GM10847 (cell line): ENCODE data around the gene INSR.

Source experiments
- POLR2A ChIP-seq: IDR thresholded peaks from 2 replicates; pipeline ENCODE4 v1.6.1; 2011; ENCODE audit not compliant: insufficient read length; ENCODE audit errors: extremely low read depth

INSR gene

DNA sequence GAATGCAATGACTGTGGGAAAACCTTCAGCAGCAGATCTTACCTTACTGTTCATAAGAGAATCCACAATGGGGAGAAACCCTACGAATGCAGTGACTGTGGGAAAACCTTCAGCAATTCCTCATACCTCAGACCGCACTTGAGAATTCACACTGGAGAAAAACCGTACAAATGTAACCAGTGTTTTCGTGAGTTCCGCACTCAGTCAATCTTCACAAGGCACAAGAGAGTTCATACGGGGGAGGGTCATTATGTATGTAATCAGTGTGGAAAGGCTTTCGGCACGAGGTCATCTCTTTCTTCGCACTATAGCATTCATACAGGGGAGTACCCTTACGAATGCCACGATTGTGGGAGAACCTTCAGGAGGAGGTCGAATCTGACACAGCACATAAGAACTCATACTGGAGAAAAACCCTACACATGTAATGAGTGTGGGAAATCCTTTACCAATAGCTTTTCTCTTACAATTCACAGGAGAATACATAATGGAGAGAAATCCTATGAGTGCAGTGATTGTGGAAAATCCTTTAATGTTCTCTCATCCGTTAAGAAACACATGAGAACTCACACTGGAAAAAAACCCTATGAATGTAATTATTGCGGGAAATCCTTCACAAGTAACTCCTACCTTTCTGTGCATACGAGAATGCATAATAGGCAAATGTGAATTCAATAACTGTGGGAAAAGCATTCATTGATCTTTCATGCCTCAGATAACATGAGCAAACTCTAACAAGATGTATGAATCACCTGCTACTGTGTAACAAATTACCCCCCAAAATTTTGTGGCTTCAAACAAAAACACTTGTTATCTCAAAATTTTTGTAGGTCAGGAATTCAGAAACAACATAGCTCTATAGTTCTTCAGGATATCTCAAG, 210.9 kb downstream of the INSR start:
- TF ChIP-seq POLR2A = no peak

DNA sequence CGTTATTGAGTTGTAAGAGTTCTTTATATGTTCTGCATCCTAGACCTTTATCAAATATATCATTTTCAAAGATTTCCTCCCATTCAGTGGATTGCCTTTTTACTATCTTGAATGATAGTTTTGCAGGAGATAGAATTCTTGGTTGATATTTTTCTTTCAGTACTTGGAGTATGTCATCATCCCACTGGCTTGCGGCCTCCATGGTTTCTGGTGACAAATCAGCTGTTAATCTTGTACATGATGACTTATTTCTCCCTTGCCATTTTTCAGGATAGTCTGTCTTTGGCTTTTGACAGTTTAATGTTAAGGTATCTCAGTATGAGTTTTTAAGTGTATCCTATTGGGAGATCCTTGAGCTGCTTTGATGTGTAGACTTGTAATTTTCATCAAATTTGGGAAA, 216.2 kb downstream of the INSR start:
- TF ChIP-seq POLR2A = no peak

DNA sequence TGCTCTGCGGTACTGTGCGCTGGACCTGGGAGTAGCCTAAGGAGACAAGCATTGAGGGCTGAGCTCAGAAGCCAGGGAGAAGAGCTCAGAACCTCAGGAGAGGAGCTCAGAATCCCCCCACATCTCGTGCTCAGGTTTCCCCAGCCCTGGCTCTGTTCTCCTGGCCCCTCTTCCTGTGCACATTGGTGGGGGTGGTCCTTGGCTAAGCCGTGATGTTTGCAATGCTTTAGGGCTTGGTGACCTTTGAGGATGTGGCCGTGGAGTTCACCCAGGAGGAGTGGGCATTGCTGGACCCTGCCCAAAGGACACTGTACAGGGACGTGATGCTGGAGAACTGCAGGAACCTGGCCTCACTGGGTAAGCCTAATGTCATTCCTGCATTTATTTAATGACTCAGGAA, 218.1 kb downstream of the INSR start:
- TF ChIP-seq POLR2A = no peak

DNA sequence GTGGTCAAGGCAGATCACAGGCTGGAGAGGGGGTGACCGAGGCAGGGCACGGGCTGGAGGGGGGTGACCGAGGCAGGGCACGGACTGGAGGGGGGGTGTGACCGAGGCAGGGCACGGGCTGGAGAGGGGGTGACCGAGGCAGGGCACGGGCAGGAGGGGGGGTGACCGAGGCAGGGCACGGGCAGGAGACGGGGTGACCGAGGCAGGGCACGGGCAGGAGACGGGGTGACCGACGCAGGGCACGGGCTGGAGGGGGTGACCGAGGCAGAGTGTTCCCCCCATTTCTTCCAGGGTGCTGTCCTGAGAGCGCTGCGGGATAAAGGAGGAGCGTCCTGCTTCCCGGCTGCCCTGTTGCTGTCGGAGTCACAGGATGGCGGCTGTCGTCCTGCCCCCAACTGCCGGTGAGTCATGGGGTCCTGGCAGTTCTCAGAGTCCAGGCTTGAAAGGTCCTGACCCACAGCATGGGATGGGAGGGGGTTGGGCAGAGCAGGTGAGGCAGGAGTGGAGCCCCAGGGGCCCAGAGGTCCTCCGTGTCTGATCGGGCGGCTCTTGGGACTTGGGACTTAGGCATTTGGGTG, 219.4 kb downstream of the INSR start:
- TF ChIP-seq POLR2A = no peak

DNA sequence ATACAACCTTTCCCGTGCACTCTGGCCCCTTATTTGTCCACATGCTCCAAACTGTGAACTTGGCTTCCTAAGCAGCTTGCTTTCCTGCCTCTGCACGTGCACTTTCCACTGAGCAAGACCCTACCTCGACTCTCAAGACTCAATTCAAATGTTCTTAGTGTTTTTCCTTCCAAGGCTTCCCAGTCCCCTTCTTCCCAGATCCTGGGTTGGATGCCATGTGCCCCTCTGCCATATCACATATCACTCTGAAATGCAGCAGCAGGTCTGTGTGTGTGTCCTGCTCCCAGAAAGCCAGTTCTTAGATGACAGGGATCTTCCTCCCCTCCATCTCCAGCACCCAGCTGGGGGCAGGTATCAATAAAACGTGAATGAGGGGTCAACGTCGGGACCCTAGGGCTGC, 221.7 kb downstream of the INSR start:
- no peak for TF ChIP-seq POLR2A

DNA sequence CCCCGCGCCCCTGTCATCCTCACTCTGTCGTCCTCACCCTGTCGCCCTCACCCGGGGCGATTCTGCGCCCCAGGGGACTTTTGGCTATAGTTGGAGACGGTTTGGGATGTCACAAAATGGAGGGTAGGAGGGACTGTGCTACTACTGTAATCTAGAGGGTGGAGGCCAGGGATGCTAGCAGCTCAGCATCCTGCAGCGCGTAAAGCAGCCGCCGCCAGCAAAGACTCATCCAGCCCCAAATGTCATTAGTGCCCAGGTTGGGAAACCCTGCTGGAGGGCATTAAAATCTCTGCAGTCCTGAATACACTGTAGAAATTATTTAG, 224.3 kb downstream of the INSR start:
- no peak for TF ChIP-seq POLR2A

DNA sequence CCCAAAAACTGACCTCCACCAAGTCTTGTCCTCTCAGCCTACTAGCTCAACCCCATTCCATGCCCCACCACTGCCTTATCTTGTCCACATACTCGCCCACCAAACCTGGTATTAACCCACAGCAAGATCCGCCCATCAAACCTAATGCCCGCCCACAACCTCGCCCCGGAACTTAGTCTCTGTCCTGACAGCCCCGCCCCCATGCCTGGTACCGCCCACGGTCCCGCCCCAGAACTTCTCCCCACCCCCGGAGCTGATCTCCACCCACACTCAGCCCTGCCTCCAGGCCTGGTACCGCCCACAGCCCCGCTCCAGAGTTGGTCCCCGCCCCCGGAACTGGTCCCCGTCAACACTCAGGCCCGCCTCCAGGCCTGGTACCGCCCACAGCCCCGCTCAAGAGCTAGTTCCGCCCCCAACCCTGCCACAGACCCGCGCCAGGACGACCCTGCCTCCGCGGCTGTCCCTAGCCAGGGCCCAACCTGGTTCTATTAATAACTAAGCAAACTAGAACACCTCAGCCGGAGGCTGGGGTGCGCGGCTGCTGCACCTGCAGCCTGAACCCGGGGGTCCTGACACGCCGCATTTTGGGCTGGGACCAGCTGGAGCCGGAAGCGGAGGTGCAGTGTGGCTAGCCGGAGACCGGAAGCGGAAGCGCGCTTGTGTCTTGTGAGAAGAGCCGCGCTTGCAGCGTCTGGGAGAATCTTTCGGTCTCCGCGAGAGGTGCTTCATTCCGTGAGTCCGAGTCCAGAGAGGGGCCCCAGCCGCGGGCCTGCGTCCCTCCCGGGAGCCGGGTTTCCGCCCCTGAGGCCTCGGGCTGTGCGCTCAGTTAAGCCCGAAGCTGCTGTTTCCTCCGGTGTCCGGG, 224.9 kb downstream of the INSR start, which contains the start of gene ZNF557:
Gene ZNF557, plus strand, starts transcription at position 662 of the 862 bp plus-strand sequence. CDS start 5,372 bp downstream, outside the sequence.
- peak; percentile 89 for TF ChIP-seq POLR2A

DNA sequence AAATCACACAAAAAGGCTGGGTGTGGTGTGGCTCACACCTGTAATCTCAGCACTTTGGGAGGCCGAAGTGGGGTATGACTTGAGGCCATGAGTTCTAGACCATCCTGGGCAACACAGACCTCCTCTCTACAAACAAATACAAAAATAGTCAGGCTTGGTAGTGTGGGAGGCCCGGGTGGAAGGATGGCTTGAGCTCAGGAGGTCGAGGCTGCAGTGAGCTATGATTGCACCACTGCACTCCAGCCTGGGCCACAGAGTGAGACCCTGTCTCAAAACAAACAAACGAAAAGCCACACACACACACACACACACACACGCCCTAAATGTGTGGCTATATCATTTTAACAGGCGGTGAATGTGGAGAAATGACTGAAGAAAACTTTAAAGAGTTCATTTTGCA, 225.6 kb downstream of the INSR start:
- no peak for TF ChIP-seq POLR2A

DNA sequence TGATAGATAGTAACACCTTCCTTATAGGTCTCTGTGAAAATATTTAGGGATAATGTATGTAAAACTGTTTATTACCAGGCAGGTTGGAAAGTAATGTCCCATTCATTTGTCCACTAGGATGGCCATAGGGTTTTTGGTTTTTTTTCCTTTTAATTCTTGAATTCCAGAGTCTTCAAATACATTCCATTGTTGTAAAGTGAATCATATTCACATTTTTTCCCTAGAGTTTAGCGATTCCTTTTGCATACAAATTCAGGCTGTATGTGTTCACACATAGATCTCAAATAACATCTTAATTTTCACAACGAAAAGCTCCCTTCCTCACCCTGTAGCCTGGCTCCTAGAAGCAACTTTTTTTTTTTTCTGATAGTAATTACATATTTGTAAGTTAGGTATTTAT, 226.5 kb downstream of the INSR start:
- TF ChIP-seq POLR2A = no peak

DNA sequence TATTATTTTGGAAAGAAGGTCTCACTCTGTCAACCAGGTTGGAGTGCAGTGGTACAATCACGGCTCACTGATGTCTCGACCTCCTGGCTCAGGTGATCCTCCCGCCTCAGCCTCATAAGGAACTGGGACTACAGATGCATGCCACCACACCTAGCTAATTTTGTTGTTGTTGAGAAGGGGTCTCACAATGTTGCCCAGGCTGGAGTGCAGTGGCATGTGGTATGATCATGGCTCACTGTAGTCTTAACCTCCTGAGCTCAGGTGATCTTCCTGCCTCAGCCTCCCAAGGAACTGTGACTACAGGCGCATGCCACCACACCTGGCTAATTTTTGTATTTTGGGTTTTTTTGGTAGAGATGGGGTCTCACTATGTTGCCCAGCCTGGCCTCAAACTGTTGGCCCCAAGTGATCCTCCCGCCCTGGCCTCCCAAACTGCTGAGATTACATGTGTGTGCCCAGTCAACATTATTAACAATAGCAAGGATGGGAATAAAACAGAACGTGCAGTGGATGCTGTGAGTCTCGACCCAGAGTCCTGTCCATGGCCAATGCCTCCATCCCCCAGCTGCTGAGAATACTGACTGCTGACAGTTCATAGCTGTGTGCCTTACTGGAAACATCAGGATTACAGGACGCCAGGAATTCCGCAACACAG, 230.3 kb downstream of the INSR start:
- no peak for TF ChIP-seq POLR2A

DNA sequence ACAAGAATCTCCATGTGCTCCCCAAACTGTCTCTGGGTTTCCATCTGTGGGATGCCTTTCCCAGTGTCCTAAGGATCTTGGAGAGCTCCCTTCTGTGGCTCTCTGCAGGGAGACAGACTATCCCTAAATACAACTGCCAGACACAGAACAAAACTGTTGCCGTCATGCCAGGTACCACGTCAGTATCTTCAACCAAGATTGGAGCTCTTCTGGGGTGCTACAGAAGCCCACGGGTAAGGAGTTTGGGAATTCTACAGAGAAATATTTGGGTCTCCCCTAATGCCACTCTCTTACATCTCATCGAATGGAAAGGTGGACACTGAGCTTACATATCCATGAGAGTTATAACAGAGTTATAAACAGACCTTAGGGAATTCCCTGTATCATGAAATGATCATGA, 230.9 kb downstream of the INSR start:
- TF ChIP-seq POLR2A = no peak
